Loucy (cell line): ENCODE data around the gene NRDE2.

Source experiments
- H2AFZ ChIP-seq: fragments of 200-600 bp; sonication (generic); 2 replicates; pipeline ENCODE4 v1.6.0; 2016; ENCODE audit warnings: antibody characterized with exemption, mild to moderate bottlenecking, low read length, moderate library complexity
- H3F3A ChIP-seq: fragments of 200-600 bp; 2 replicates; pipeline ENCODE4 v1.6.0; 2016; ENCODE audit warnings: antibody characterized with exemption, low read depth, mild to moderate bottlenecking
- H3K27me3 ChIP-seq: fragments of 200-600 bp; sonication (generic); 2 replicates; pipeline ENCODE4 v1.6.1; 2014; ENCODE audit warnings: low read length, mild to moderate bottlenecking; ENCODE audit not compliant: insufficient read depth, poor library complexity, severe bottlenecking
- H3K36me3 ChIP-seq: fragments of 200-600 bp; sonication (generic); 2 replicates; pipeline ENCODE4 v1.6.1; 2016; ENCODE audit warnings: low read length; ENCODE audit not compliant: insufficient read depth
- H3K4me1 ChIP-seq: fragments of 200-600 bp; sonication (generic); 2 replicates; pipeline ENCODE4 v1.5.1; 2014; ENCODE audit warnings: low read length, mild to moderate bottlenecking; ENCODE audit not compliant: insufficient read depth, poor library complexity, severe bottlenecking
- H3K4me2 ChIP-seq: fragments of 200-600 bp; sonication (generic); 2 replicates; pipeline ENCODE4 v1.6.0; 2014; ENCODE audit warnings: antibody characterized with exemption, low read length, low read depth, mild to moderate bottlenecking; ENCODE audit not compliant: poor library complexity, severe bottlenecking
- H3K4me3 ChIP-seq: fragments of 200-600 bp; sonication (generic); 2 replicates; pipeline ENCODE4 v1.5.1; 2014; ENCODE audit warnings: low read length, mild to moderate bottlenecking, mixed read lengths; ENCODE audit not compliant: poor library complexity, severe bottlenecking
- H3K79me2 ChIP-seq: fragments of 200-600 bp; sonication (generic); 2 replicates; pipeline ENCODE4 v1.6.1; 2014; ENCODE audit warnings: low read length; ENCODE audit not compliant: insufficient read depth
- H3K9ac ChIP-seq: fragments of 200-600 bp; sonication (generic); 2 replicates; pipeline ENCODE4 v1.6.0; 2014; ENCODE audit warnings: mild to moderate bottlenecking, low read depth, low read length, moderate library complexity; ENCODE audit not compliant: poor library complexity, severe bottlenecking
- H3K9me2 ChIP-seq: fragments of 200-600 bp; sonication (generic); replicated peaks from 2 replicates; pipeline ENCODE4 v1.6.1; 2016; ENCODE audit warnings: low read depth, low read length, mixed read lengths
- H3K9me3 ChIP-seq: fragments of 200-600 bp; sonication (generic); 2 replicates; pipeline ENCODE4 v1.6.1; 2014; ENCODE audit warnings: mild to moderate bottlenecking, antibody characterized with exemption, low read length, low read depth; ENCODE audit not compliant: insufficient read depth
- H4K20me1 ChIP-seq: fragments of 200-600 bp; sonication (generic); 2 replicates; pipeline ENCODE4 v1.6.0; 2014; ENCODE audit warnings: antibody characterized with exemption, low read length, mild to moderate bottlenecking; ENCODE audit not compliant: insufficient read depth, poor library complexity, severe bottlenecking
- CTCF ChIP-seq: fragments of 200-600 bp; sonication (generic); conservative IDR thresholded peaks from 2 replicates; pipeline ENCODE4 v1.5.1; 2014; ENCODE audit warnings: mild to moderate bottlenecking, antibody characterized with exemption, low read length
- EZH2phosphoT487 ChIP-seq: fragments of 200-600 bp; IDR thresholded peaks from 2 replicates; pipeline ENCODE4 v1.6.1; 2018; ENCODE audit warnings: antibody characterized with exemption, mild to moderate bottlenecking, moderate library complexity, borderline replicate concordance

The NRDE2 gene

GRCh38 chr14:90280096-90280495 is 51.6 kb downstream of the NRDE2 start:
- no peaks in the 10 kb centered on the region for H3K79me2 ChIP-seq
- TF ChIP-seq EZH2phosphoT487 (no peak), CTCF (no peak)
- H3K9ac ChIP-seq: no peak overlapping the region
- no peak overlapping the region for H2AFZ ChIP-seq
- peaks cover 28% of the 10 kb centered on the region; the same call in 1 of the 2 replicates for H3K36me3 ChIP-seq
- H3K4me2 ChIP-seq: no peak overlapping the region
- H3K27me3 ChIP-seq: no peaks in the 10 kb centered on the region
- no peaks in the 10 kb centered on the region for H3K9me2 ChIP-seq
- H3K4me3 ChIP-seq: no peak overlapping the region
- H3K4me1 ChIP-seq: no peaks in the 10 kb centered on the region
- no peaks in the 10 kb centered on the region for H3K9me3 ChIP-seq
- H4K20me1 ChIP-seq: no peaks in the 10 kb centered on the region
- H3F3A ChIP-seq: no peaks in the 10 kb centered on the region

- Histone ChIP-seq H3K4me1 (no peaks in the 10 kb centered on the region), H3K9me2 (no peaks in the 10 kb centered on the region), H3K9ac (no peak overlapping the region), H4K20me1 (no peaks in the 10 kb centered on the region), H3K79me2 (no peaks in the 10 kb centered on the region), H3K36me3 (peaks cover 33% of the 10 kb centered on the region; the same call in 1 of the 2 replicates), H3K4me2 (no peak overlapping the region), H3K9me3 (no peaks in the 10 kb centered on the region), H3K4me3 (no peak overlapping the region), H3F3A (no peaks in the 10 kb centered on the region), H3K27me3 (no peaks in the 10 kb centered on the region), H2AFZ (no peak overlapping the region)
- no peak for TF ChIP-seq CTCF
- no peak for TF ChIP-seq EZH2phosphoT487
Measured at GRCh38 chr14:90278199-90279175, 53.3 kb downstream of the NRDE2 start.

- Histone ChIP-seq H3K27me3 (no peaks in the 10 kb centered on the region), H3K4me3 (no peak overlapping the region), H4K20me1 (no peaks in the 10 kb centered on the region), H3F3A (no peaks in the 10 kb centered on the region), H3K9ac (no peak overlapping the region), H3K79me2 (no peaks in the 10 kb centered on the region), H3K36me3 (peaks cover 38% of the 10 kb centered on the region; the same call in 1 of the 2 replicates), H2AFZ (no peak overlapping the region), H3K4me1 (no peaks in the 10 kb centered on the region), H3K9me3 (no peaks in the 10 kb centered on the region), H3K9me2 (no peaks in the 10 kb centered on the region), H3K4me2 (no peak overlapping the region)
- TF ChIP-seq EZH2phosphoT487: no peak
- no peak for TF ChIP-seq CTCF
Measured at GRCh38 chr14:90277581-90278198, 54.1 kb downstream of the NRDE2 start.
